GM12873 (cell line): ENCODE results near the gene YKT6.

Experiments used
- TF ChIP-seq, protein P1 (sequence below): IDR thresholded peaks from 2 replicates; pipeline ENCODE4 v1.5.1; 2012; ENCODE audit warnings: low read depth, mild to moderate bottlenecking, moderate library complexity, low read length, control low read depth; ENCODE audit not compliant: insufficient read depth; ENCODE audit errors: missing control alignments

The YKT6 gene

DNA sequence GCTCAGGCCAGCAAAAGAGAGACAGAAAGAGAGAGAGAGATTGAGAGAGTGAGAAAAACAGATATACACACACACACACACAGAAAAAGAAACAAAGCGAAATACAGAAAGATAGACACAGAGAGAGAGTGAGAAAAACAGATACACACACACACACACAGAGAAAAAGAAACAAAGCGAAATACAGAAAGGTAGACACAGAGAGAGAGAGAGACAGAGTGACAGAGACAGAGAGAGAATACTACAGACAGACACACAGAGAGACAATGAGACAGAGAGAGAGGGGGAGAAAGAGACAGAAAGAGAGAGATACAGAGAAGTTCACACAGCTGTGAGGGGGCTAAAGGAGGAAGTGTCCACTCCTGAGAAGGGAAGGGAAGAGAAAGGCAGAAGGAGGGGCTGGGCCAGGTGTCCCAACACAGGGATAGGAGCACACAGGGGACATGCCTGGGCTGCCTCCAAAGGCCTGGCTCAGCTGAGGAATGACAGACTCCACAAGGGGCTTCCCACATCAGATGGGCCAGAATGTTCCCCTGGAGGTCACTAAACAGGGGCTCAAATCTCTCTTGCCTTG, 15.8 kb upstream of the YKT6 start:
- TF ChIP-seq, protein P1, sequence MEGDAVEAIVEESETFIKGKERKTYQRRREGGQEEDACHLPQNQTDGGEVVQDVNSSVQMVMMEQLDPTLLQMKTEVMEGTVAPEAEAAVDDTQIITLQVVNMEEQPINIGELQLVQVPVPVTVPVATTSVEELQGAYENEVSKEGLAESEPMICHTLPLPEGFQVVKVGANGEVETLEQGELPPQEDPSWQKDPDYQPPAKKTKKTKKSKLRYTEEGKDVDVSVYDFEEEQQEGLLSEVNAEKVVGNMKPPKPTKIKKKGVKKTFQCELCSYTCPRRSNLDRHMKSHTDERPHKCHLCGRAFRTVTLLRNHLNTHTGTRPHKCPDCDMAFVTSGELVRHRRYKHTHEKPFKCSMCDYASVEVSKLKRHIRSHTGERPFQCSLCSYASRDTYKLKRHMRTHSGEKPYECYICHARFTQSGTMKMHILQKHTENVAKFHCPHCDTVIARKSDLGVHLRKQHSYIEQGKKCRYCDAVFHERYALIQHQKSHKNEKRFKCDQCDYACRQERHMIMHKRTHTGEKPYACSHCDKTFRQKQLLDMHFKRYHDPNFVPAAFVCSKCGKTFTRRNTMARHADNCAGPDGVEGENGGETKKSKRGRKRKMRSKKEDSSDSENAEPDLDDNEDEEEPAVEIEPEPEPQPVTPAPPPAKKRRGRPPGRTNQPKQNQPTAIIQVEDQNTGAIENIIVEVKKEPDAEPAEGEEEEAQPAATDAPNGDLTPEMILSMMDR, result no peak

DNA sequence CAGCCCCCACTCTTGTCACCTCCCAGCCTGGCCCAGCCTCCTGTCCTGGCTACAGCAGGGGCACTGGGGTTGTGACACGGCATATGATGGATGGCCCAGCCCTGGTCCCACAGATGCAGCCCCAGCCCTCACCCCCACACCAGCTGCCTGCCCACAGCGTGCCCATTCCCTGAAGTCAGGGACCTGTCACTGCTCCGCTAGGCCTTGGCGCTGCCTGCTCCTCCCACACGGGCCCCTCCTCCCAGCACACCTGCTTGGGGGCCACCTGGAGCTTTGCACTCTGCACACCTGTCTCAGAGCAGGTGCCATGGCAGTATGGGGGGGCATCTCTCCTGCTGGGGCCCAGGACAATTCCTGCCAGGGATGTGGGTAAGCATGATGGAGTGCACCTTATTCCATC, 15.0 kb upstream of the YKT6 start:
- TF ChIP-seq, protein P1, result no peak

DNA sequence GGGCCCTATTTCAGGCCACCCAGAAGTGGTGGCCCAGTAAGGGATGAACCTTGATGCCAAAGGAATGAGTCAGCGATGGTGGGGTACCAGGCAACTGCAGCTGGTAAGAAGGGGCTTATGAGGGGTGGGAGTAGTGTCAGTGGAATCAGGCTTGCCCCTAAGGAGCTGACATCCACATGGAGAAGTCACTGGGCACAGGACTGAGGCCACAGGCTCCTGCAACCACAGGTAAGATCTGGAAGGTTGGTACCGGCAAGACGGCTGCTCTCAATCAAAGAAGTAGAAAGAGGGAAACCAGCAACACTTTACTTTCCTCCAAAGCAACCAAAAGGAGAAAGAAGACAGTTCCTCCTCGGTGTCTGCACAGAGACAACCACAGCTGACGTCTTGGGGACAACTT, 14.0 kb upstream of the YKT6 start:
- TF ChIP-seq, protein P1, result no peak

DNA sequence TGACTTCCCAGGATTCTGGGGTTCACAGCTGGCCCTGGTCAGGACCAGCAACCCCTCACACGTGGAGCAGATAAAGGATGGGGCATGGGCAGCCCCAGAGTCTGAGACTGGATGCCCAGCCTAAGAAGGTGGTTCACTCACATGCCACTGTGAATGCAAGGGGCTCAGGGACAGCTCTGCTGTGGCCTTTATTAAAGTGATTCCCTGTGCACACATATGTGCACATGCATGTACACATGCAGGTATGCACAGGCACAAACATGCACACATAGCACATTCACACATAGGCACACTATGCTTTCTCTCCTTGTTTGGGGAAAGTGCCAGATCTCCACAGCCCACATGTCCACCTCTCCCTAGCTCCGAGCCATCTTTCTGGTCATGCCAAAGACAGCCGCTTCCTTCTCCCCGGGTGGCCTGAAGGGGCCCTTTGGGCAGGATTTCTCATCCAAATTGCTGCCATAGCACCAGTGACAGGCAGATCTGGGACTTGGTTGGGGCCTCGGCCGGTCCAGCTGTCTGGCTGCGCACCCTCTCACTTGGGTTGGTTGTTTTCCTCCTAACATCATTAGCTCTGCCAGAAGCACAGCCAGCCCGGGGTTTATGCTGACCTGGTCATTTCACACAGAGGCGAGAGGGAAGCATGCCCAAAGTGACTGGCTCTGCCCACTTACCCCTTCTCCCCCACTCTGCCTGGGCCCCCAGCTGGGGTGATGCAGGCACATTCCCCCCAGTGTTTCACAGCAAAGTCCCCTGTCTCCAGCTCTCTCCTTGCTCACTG, 13.0 kb upstream of the YKT6 start:
- TF ChIP-seq, protein P1, result no peak

DNA sequence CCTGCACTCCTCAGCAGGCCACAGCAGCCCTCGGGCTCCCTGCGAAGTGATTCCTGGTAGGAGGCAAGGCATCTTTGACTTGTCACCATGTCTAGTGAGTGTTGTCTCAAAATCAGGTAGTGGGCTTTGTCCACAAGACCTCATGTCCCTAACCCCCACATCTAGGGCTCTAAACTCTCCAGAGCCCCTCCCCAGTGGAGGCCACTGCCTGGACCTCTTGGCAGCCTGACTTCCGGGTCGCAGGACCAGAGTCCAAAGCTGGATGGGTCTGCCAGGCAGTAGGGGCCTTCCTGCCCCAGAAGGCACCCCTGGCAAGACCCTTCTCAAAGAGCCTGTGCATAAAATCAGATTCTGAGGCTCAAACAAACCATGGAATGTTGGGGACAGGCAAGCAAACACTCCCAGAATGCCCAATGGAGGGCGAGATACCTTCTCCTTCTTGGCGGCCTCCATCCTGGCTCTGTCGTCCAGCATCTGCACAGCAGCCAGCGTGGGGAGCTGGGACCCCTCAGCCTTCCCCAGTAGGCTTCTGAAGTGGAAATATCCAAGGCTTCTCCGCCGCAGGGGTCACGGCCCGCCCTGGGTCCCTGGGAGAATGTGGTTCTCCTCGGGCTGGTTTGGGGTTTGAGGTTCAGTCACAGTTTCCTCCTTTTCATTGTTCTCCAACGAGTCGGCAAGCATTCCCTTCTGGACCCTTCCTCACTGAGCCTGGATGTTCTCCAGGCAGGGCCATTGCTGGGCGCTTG, 12.1 kb upstream of the YKT6 start:
- TF ChIP-seq, protein P1, result no peak

DNA sequence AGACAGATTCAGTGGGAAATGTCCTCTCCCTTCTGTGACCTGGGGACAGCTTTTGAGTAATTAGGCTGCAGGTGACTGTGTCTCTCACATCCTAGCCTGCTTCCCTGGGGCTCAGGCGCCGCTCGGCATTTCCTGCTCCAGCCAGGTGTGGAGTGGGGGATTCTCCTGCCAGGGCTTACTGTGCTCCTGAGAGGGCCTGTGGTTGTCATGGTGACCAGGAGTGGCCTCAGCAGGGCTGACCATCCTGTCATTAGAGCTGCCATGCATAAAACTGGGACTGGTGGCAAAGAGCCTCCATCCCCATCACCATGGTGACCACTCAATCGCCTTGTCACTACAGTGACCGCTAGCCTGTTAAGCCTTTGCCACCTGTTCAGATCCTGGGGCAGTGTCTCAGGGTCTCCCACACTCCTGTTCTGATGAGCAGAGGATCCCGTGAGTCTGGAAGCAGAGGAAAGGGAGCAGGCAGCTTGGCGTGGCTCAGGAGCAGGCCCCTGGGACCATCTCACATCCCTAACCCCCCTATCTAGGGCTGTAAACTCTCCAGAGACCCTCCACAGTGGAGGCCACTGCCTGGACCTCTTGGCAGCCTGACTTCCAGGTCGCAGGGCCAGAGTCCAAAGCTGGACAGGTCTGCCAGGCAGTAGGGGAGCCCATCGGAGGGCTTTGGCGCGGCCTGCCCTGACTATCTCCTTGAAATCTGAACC, 11.3 kb upstream of the YKT6 start, which contains the start of gene GCK:
Gene GCK, minus strand, starts transcription at position 154 of the 707 bp plus-strand sequence. CDS start 486 bp downstream, outside the sequence.
- TF ChIP-seq, protein P1, result no peak
